HG02840 (cell line): ENCODE results near the gene HSPA4.
"Not testable (repeated sequence)": the region's sequence is repeated elsewhere in the genome, so short reads cannot be mapped to it uniquely, and the experiment has no call there.

Experiments used
- ATAC-seq: cut with Tn5 transposase; IDR thresholded peaks from one replicate; pipeline ENCODE4 v1.9.1; 2021; ENCODE audit warnings: mild to moderate bottlenecking, moderate library complexity, moderate number of reproducible peaks; ENCODE audit not compliant: unreplicated experiment, low FRiP score

HSPA4 gene

DNA sequence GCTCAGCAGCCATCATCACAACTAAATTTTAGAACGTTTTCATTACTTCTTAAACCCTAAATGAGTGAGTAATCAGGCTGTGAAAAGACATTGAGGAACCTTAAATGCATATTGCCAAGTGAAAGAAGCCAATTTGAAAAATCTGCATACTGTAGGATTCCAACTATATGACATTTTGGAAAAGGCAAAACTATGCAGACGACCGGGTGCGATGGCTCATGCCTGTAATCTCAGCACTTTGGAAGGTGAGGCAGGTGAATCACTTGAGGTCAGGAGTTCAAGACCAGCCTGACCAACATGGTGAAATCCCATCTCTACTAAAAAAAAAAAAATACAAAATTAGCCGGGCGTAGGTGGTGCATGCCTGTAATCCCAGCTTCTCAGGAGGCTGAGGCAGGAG, 33.4 kb downstream of the HSPA4 start:
- not testable (repeated sequence) for ATAC-seq

DNA sequence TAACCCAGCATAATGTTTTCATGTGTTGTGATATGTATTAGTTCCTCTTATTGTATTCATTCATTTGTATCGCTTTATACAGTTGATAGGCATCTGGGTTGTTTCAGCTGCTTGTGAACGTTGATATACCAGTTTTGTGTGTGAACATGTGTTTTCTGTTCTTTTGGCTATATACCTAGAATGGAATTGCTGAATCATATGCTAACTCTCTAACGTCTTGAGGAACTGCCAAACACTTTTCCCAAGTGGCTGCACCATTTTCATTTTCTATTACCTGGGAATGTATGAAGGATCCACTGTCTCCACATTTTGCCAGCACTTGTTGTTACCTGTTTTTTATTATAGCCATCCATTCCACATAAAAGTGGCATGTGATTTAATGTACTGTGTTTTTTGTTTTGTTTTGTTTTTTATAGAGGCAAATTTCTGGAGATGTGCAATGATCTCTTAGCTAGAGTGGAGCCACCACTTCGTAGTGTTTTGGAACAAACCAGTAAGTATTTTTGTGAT, 34.6 kb downstream of the HSPA4 start:
- ATAC-seq, result no peak

DNA sequence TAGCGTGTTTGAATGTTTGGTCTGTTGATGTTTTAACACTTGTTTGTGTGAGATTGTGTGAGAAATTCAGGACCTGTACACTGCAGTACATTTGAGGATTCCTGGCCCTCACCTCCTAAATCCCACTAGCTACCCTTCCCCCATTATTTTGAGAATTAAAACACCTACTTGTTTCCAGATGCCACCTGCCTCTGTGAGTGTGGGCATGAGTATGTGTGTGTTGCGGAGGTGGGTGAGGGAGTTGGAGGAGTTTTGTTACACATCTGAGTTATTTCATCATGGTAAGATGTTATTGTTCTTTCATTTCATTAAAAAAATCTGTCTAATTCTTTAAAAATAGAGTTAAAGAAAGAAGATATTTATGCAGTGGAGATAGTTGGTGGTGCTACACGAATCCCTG, 36.3 kb downstream of the HSPA4 start:
- ATAC-seq, result no peak

DNA sequence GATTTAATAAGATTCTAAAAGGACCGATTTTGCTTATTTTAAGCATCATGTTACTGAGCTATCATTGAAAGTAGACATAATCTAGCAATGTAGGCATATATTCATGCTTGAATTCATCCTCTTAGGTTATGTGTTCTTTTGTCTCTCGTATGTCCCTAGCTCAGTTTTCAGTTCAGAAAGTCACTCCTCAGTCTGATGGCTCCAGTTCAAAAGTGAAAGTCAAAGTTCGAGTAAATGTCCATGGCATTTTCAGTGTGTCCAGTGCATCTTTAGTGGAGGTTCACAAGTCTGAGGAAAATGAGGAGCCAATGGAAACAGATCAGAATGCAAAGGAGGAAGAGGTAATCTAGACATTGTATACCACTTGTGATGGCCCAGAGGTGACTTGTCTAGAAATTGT, 39.2 kb downstream of the HSPA4 start:
- no peak for ATAC-seq

DNA sequence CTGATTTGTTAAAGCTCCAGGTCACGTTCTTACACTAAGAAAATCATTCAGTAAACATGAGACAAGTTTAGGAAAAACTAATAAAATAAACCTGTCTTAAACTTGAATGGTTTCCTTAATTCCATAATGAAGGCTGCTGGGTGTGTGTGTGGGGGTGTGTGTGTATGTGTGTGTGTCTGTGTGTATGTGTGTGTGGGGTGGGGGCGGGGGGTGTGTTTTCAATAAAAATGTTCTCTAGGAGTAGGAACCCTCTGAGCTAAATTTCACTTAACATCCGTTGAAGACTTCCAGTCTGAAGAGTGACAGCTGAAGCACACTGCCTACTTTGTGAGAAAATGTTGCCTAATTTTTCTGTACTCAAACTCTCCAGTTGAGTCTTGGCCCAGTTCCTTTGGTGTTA, 54.5 kb downstream of the HSPA4 start:
- no peak for ATAC-seq

DNA sequence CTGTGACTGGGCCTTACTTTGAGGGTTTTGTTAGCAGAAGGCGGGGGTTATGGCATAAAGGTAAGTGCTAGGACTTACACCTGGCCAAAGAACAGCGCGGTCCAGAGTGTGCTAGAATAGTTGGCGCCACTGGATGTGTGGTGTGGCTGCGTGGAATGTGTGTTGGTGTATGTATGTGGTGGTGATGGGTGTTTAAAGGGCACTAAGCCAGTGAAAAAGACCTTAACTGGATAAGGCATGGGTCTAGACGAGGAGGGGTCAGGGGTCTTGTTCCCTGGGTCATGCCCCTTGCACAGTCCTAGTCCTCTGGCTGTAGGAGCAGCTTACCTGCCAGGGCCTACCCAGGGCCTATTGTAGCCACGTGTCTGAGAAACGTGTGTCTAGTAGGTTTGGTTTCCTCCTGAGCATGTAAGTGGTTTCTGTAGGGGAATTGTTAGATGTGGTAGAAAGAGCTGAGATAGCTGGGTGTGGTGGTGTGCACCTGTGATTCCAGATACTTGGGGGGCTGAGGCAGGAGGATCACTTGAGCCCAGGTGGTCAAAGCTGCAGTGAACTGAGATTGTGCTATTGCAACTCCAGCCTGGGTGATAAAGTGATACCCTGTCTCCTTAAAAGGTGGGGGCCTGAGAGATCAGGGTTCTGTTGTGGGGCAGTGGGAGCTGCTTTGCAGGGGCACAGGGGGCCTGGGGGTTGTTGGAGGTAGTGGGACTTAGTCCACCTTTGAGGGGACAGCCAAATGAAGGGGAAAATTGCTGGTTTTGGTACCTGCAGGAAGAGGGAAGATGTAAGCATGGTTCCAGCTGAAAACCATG, 55.2 kb downstream of the HSPA4 start:
- ATAC-seq, result no peak

DNA sequence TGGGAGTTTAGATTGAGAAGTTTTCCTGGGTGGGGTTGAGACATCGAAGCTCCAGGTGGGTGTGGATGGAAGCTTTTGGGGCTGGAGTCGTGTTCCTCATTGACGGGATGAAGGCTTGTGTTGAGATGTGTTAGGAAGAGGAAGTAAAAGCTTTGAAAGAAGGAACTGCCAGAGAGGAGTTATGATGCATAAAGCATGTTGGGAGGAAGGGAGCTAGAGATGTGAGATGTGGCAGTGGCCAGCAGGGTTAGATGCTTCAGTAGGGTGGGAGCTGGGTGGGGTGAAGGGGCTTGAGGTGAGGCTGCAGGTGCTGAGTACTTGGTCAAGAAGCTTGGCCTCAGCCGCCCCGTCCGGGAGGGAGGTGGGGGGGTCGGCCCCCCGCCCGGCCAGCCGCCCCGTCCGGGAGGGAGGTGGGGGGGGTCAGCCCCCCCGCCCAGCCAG, 56.7 kb downstream of the HSPA4 start:
- ATAC-seq, result no peak

DNA sequence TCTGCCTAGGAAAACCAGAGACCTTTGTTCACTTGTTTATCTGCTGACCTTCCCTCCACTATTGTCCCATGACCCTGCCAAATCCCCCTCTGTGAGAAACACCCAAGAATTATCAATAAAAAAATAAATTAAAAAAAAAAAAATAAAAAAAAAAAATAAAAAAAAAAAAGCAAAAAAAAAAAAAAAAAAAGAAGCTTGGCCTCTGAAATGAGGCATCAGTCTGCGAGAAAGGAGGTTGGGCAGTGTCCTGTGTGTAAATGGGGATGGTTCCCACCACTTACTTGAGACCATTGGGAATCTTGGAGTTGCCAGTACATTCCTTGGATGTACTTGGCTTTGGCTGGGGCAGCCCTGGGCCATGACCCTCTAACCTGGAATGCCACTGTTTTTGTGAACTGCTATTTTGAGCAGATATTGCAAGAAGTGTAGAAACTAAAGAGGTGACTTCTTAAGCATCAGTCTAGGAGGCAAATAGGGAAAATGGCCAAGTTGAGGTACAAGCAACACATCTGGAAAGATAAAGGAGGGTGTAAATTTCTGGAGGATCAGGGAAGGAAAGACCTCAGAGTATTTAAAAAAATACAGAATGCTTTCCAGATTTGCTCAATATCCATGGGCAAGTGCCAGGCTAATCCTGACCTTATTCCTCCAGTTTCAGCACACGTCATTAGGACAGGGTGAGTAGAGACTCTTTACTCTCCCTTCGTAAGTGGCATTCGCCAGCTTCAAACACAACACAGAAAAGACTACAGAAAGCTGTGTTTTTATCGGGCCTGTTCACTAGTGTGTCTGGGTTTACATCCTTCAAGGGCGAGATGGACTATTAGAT, 58.1 kb downstream of the HSPA4 start:
- ATAC-seq, result no peak

DNA sequence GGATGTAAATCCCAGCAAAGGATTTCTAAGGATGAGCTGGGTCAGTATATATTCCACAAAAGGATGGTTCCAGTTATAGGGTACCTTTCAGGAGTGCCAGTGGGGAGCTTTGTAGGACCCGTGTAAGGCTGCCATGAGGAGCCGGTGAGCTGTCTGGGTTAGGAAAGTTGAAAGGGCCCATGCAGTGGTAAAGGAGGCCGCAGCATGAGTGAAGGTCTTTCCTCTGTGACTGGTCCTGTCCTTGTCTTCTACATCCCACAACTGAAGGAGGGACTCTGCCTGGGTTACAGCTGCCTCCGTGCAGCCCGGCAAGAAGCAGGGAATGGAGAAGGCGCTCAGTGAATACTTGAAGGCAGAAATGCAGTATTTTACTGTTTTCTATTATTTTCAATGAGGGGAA, 58.9 kb downstream of the HSPA4 start:
- no peak for ATAC-seq

DNA sequence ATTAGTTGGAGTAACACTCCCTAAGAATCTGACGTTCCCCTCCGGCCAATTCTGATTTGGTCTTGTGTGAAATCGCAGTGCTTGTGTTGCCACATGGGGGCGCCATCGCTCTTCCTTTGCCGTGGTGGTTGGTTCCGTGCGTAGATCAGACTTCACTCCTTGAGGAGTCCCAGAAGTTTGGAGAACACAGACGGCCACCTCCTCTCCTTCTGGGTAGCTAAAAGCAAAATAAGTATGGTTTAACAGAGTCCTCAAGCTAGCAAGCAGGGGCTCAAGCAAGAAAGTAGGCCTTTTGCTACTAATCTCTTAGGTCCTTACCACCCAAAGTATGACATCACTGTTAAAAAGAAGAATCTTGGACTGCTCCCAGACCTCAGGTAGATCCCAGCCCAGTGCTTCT, 59.5 kb downstream of the HSPA4 start:
- no peak for ATAC-seq

DNA sequence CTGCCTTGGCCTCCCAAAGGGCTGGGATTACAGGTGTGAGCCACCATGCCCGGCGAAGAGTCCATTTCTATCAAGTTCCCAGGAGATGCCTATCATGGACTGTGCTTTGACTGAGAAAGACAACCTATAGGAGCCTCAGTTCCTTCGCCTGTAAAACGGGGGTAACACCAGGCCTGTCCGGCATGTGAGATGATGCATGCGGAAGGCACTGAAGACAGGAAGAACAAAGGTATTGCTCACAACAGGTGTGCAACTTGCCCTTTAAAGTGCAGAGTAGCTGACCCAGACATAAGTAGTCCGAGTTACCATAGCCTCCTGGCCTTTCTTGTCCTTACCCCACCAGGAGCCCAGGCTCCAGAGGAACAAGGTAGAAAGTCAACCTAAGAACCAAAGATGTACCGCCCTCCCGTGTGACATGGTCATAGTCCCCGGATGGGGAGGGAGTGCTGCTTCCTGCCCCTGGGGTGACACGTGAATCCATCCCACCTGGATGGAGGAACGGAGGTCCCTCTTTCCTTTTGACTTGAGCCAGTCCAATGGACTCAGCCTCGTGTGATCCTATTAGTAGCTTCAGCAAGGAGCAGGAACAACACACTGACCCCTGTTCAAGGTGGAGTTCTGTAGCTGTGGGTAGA, 60.3 kb downstream of the HSPA4 start:
- ATAC-seq, result no peak

DNA sequence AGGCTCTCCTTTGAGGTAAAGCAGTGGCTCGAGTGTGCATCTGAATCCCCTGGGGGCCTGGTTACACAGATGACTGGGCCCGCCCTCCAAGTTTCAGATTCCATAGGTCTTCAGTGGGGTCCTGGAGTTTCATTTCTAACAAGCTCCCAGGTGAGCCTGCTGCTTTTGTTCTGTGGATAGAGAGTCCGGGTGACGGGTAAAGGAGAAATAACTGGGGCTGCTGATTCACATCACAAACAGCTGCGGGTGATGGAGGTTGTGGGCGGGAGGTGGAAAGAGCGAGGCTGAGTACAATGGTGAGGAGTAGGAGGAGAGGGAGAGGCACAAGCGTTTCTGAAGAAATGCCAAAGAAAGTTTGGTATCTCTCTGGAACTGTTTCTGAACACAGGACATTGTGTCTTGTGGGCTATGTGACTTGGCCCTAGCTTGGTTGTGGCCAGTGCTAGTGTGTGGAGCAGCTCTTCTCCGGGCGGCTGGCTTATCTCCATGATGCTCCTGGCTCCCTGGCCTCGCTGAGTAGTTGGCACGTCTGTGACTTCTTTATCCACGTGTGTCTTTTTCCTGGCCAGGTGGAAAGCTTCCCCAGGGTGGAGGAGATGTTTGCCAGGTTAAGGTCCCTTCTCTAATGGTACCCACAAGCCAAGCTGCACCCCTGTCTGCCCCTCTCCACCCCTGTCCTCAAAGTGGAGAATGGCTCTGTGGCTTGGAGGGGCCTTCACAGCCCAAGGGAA, 61.7 kb downstream of the HSPA4 start:
- no peak for ATAC-seq

DNA sequence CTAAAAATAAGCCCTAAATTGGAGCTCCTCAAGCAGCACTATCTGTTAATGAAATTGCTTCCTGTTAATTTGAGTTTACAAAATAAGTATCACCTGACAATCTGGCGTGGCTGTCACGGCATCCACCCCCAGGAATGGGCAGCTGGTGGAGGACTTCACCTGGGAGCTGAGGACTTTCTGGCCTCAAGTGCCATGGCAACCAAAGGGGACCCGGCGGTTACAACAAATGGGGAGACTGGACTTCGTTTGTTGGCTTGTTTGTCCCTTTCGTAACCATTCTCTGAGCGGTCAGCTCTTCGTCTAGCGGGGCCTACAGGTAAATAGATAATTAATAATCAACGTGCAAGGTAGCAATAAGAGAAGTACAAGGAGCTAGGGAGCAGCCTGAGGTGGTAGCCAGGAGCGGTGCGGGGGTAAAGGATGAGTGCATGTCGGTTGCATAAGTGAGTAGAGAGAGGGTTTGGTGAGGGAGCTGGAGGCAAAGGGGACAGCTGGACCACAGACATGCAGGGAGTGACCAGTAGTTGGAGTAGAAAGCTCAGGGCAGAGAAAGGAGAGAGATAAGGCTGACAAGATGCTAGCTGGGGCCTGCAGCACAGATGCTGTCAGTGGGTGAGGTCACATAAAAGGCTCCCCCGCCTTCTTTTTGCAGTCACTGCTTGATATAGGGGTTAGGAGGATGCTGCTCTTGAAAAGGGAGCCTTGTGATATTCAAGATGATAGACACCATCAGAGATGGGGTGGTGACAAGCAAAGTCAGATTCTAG, 62.5 kb downstream of the HSPA4 start:
- ATAC-seq, result no peak

DNA sequence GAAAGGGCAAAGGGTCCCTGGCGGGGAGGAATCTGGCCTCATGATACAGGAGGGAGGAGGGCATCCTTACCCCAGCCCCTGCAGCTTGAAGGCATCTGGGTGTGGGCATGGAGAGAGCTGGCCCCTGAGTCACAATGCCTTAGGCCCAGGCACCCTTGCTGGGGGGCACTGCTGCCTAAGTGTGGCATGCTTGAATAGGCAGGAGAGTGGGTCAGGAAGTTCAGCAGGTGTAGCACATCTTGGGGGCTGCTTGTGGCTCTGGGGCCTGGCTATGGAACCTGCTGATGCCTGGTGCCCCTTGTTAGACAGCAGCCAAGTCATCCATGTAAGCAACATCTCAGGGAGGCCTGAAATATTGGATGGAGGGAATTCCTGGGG, 63.1 kb downstream of the HSPA4 start:
- no peak for ATAC-seq

DNA sequence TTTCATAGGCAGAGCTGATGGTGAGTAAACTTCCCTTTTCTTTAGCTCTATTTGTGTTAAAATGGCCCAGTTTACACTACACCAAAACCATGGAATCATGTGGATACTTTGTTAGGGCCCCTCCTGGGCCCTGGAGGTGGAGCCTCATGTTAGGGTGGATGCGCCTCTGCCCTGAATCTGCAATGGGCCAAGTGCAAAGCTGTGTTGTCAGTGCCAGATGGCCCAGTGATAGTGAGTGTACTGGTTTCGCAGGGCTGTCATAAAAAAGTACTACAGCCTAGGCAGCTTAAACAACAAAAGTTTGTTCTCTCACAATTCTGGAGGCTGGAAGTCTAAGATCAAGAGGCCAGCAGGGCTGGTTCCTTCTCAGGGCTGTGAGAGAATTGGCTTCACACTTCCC, 64.8 kb downstream of the HSPA4 start:
- no peak for ATAC-seq

DNA sequence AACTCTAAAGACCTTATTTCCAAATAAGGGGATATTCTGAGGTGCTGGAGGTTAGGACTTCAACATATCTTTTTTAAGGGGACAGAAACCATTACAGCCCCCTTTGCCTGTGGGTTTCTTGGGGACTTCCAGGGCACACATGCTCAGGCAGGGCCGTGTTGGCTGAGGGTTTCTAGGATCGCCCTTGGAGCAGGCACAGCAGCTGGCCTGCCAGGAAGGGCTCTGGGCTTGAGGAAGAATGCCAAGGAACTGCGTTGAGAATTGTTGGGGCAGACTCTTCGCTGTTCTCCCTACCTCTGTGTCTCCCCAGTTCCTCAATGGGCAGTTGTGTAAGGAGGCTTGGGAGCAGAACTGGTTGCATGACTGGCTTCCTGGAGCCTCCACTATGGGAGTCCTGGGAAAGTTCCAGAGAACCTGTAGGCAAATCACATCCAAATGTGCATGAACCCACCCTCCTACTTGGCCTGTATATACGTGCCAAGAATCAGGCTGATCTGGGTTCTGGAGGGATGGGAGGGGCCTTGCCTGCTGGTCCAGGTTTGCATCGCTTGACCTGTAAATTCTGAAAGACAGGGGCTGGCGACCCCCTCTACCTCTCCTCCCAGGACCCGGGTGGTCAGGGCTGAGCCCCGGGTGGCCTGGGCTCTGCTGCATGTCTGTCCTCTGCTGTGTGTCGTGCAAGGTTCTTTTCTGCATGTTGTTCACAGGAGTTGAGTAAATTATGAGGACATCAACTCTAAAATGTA, 65.5 kb downstream of the HSPA4 start:
- ATAC-seq, result no peak

DNA sequence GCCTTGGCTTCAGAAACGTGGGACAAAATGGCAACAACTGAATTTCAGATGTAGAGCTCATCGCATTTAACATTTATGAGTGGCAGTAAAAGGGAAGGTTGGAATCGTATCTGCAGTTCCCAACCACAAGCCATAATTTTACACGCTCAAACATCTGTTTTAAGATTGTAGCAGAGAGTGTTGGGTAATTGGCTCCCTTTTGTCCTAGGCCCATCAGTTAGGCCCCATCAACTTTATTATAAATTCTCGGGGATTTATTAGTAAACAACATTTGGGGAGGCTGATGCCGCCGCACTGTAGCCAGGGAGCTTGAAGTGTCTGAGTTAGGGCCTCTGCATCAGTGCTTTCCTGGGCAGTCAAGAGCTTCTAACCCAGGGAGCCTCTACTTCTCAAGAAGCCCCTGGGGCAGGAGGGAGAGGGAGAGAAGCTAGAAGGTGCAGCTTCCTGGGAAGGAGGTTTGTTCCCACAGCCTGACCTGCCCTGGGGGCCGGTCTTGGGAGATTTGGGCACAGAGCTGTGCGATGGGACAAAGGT, 66.2 kb downstream of the HSPA4 start:
- ATAC-seq, result no peak

DNA sequence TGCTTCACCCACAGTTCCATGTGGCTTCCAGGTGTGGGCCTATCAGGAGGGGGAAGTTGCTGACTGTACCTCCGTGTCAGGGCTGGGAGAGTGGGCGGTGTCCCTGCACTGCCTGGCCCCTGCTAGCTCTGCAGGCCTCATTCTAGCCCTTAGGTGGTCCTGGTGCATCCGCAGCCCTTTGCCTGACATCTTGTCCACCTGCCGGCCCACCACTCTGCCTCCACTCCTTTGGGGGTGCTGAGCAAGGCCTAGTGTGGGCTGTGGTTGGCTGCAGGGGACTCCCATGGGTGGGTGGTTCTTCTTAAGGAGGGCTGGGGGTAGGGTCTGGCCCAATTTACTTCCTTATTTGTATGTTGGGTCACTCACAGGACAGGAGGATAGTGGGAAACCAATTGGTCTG, 66.9 kb downstream of the HSPA4 start:
- ATAC-seq, result no peak

DNA sequence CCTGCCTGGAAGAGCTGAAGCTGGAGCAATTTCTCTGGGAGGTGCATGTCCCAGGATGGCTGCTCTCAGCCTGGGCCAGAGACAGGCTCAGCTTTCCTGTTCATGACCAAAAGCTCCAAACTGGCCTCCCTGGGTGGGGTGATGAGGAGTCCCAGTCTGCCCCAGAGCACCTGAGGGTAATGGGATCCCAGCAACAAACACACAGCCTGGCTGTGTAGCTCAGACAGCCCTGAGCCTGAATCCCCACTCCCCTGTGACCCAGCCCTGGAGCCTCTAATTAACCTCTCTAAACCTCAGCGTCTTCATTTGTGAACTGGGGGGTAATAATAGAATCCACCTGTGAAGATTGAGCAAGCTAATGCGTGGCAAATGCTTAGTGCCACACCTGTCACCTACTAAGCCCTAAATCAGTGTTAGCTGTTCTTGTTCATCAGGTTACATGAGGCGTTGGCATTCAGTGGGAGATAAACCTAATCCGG, 67.5 kb downstream of the HSPA4 start:
- ATAC-seq, result no peak
